Mammary epithelial cell (primary cell): Measurements from ENCODE around the gene GRPEL2.

Experiments used
- EZH2 ChIP-seq: IDR thresholded peaks from 2 replicates; pipeline ENCODE4 v1.6.1; 2012; ENCODE audit warnings: low read length, inconsistent platforms, borderline replicate concordance
- TF ChIP-seq, protein P1 (sequence below), 2 donors: IDR thresholded peaks in 1 of 2; conservative IDR thresholded peaks in 1 of 2; 2 replicates each; pipeline ENCODE4 v1.5.1; 2011 to 2012; ENCODE audit warnings: inconsistent platforms in 2 of 2, low read length in 2 of 2, mild to moderate bottlenecking in 2 of 2, control low read depth in 1 of 2, low read depth in 1 of 2; ENCODE audit not compliant: insufficient read depth in 1 of 2; ENCODE audit errors: extremely low read depth in 1 of 2

DNA sequence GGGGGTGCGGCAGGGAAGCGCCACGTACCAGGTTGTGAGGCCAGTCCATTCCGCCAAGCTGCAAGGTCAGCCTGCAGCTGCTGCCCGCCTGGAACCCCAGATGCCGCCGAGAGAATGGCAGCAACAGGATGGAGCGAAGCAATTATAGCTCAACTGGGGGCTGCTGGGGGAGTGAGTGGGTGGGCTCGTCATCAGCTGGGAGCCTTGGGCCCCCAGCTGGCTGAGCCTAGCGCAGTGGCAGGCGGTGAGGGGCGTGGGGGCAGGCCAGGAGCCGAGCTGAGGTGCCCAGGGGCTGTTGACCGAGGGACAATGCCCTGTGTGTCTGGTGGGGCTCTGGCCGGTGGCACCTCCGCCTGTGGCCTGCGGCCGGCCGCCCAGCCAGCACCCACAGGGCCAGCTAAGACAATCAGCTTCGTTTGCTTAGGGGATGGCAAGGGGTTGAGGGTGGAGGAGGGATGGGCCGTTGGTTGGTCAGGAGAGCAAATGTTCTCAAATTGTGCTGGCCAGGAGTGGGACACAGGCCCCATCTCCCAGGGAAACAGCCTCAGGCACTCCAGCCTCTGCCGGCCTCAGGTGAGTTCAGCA lies 34.0 kb downstream of the GRPEL2 start, which contains the start of gene IL17B:
- no peak for TF ChIP-seq EZH2
- TF ChIP-seq, protein P1, sequence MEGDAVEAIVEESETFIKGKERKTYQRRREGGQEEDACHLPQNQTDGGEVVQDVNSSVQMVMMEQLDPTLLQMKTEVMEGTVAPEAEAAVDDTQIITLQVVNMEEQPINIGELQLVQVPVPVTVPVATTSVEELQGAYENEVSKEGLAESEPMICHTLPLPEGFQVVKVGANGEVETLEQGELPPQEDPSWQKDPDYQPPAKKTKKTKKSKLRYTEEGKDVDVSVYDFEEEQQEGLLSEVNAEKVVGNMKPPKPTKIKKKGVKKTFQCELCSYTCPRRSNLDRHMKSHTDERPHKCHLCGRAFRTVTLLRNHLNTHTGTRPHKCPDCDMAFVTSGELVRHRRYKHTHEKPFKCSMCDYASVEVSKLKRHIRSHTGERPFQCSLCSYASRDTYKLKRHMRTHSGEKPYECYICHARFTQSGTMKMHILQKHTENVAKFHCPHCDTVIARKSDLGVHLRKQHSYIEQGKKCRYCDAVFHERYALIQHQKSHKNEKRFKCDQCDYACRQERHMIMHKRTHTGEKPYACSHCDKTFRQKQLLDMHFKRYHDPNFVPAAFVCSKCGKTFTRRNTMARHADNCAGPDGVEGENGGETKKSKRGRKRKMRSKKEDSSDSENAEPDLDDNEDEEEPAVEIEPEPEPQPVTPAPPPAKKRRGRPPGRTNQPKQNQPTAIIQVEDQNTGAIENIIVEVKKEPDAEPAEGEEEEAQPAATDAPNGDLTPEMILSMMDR (conservative IDR thresholded peaks at IDR 0.05 in 1 of 2, IDR thresholded peaks at IDR 0.05 in 1 of 2; ENCODE audit: extremely low read depth in 1 of 2, insufficient read depth in 1 of 2, low read depth in 1 of 2, low read length in 2 of 2) = no peak
